Uterus (tissue), 4 donors: ENCODE results near the gene PFKFB4. TPM values are rescaled to one million over a fixed set of nuclear protein-coding genes. Genes with fewer than 3 reads are reported as not detected.
"Not testable (repeated sequence)": the region's sequence is repeated elsewhere in the genome, so short reads cannot be mapped to it uniquely, and the experiment has no call there.

ENCODE experiments used
- DNase-seq, 2 donors: peaks; one replicate each; pipeline ENCODE4 v3.0.0-alpha.2; 2019 to 2020
- H3K27ac ChIP-seq, 2 donors: fragments of 200-600 bp; sonication (generic); 1 replicate in 1 of 2; 2 replicates in 1 of 2; pipeline ENCODE4 v1.5.1; 2016 to 2018
- H3K27me3 ChIP-seq, 2 donors: fragments of 200-600 bp; sonication (generic); one replicate each; pipeline ENCODE4 v1.5.1; 2018 to 2019; ENCODE audit warnings: control low read depth in 1 of 2
- H3K36me3 ChIP-seq, 2 donors: fragments of 200-600 bp; sonication (generic); one replicate each; pipeline ENCODE4 v1.5.1; 2019; ENCODE audit warnings: control low read depth in 1 of 2
- H3K4me1 ChIP-seq, 2 donors: fragments of 200-600 bp; sonication (generic); one replicate each; pipeline ENCODE4 v1.5.1; 2018 to 2019; ENCODE audit warnings: control low read depth in 1 of 2
- H3K4me3 ChIP-seq, 2 donors: fragments of 200-600 bp; sonication (generic); 1 replicate in 1 of 2; 2 replicates in 1 of 2; pipeline ENCODE4 v1.5.1; 2018 to 2019; ENCODE audit warnings: mild to moderate bottlenecking in 1 of 2
- H3K9me3 ChIP-seq, 2 donors: fragments of 200-600 bp; sonication (generic); one replicate each; pipeline ENCODE4 v1.5.1; 2019; ENCODE audit warnings: control low read depth in 1 of 2
- CTCF ChIP-seq, 4 experiments: fragments of 200-600 bp in 2 of 4; fragments of 450-650 bp in 2 of 4; sonication (generic) in 2 of 4; IDR thresholded peaks; one replicate each; pipeline ENCODE4 v1.5.1; 2016 to 2019; ENCODE audit warnings: antibody characterized with exemption in 4 of 4, mild to moderate bottlenecking in 2 of 4, moderate library complexity in 1 of 4
- POLR2A ChIP-seq, 2 donors: fragments of 450-650 bp; IDR thresholded peaks; one replicate each; pipeline ENCODE4 v1.6.1; 2016; ENCODE audit warnings: antibody characterized with exemption in 2 of 2, mild to moderate bottlenecking in 1 of 2, moderate library complexity in 1 of 2
- intact Hi-C: fragments of 100-400 bp; cut with DNase I; formaldehyde crosslinking; loops from one replicate; pipeline ENCODE4 v1.15.1; 2023; ENCODE audit warnings: low total_unique reads
- total RNA-seq, 4 donors: library from RNA; depleted of rRNA in 3 of 4; stranded (reverse); fragments of >200 nt in 3 of 4; gene quantifications; one replicate each; pipeline versions ENCODE4 v1.1.0 to v1.2.4, GENCODE V29; 2014 to 2023
- donor health status: DM: yes; HTN: yes; CAD: no.

Gene PFKFB4
- total RNA-seq, 4 donors from 2014 or later: 3.2 to 11.5 (median 10.1) TPM

GRCh38 chr3:48476426-48477053 is 80.1 kb downstream of the PFKFB4 start:
- Histone ChIP-seq H3K27me3 (no peaks in the 10 kb centered on the region), H3K36me3 (no peaks in the 10 kb centered on the region), H3K27ac (no peak overlapping the region), H3K4me1 (peaks cover 0 to 4% of the 10 kb centered on the region in 2 donors), H3K9me3 (no peaks in the 10 kb centered on the region), H3K4me3 (no peak overlapping the region)
- intact Hi-C loops: no loop called here
- TF ChIP-seq CTCF (IDR thresholded peaks at IDR 0.05) (no peak), POLR2A (IDR thresholded peaks at IDR 0.05) (no peak)
- no peak for DNase-seq

- Histone ChIP-seq H3K4me1 (peaks cover 0 to 8% of the 10 kb centered on the region in 2 donors), H3K27me3 (no peaks in the 10 kb centered on the region), H3K9me3 (no peaks in the 10 kb centered on the region), H3K27ac (no peak overlapping the region), H3K4me3 (no peak overlapping the region), H3K36me3 (no peaks in the 10 kb centered on the region)
- no peak for DNase-seq
- intact Hi-C loops: no loop called here
- TF ChIP-seq CTCF (IDR thresholded peaks at IDR 0.05) (no peak), POLR2A (IDR thresholded peaks at IDR 0.05) (no peak)
Measured at GRCh38 chr3:48475188-48475587, 81.4 kb downstream of the PFKFB4 start.

GRCh38 chr3:48474619-48475018 is 82.0 kb downstream of the PFKFB4 start:
- H3K27me3 ChIP-seq: no peaks in the 10 kb centered on the region
- H3K27ac ChIP-seq: no peak overlapping the region
- TF ChIP-seq CTCF (IDR thresholded peaks at IDR 0.05) (no peak), POLR2A (IDR thresholded peaks at IDR 0.05) (no peak)
- no peaks in the 10 kb centered on the region for H3K9me3 ChIP-seq
- no peak overlapping the region for H3K4me3 ChIP-seq
- no peaks in the 10 kb centered on the region for H3K36me3 ChIP-seq
- no peak for DNase-seq
- intact Hi-C loops: no loop called here
- H3K4me1 ChIP-seq: peaks cover 0 to 13% of the 10 kb centered on the region in 2 donors

- Histone ChIP-seq H3K27ac (peak overlapping the region; percentile 95 to 99), H3K4me1 (peaks cover 0 to 13% of the 10 kb centered on the region in 2 donors)
- H3K36me3 ChIP-seq, H3K27me3 ChIP-seq, H3K9me3 ChIP-seq, DNase-seq, H3K4me3 ChIP-seq, intact Hi-C loops: not testable (repeated sequence)
Measured at GRCh38 chr3:48474031-48474430, 82.6 kb downstream of the PFKFB4 start.

- no peaks in the 10 kb centered on the region for H3K36me3 ChIP-seq
- H3K27me3 ChIP-seq: no peaks in the 10 kb centered on the region
- no peaks in the 10 kb centered on the region for H3K9me3 ChIP-seq
- H3K4me3 ChIP-seq: no peak overlapping the region
- DNase-seq: no peak
- TF ChIP-seq POLR2A (IDR thresholded peaks at IDR 0.05) (no peak), CTCF (IDR thresholded peaks at IDR 0.05) (no peak)
- H3K4me1 ChIP-seq: peaks cover 0 to 13% of the 10 kb centered on the region in 2 donors
- intact Hi-C loops: no loop called here
- H3K27ac ChIP-seq: peak overlapping the region; percentile 95 to 99
Measured at GRCh38 chr3:48473617-48473952, 83.0 kb downstream of the PFKFB4 start.
